ENCODE measurements around the gene PHGDH.

DNA sequence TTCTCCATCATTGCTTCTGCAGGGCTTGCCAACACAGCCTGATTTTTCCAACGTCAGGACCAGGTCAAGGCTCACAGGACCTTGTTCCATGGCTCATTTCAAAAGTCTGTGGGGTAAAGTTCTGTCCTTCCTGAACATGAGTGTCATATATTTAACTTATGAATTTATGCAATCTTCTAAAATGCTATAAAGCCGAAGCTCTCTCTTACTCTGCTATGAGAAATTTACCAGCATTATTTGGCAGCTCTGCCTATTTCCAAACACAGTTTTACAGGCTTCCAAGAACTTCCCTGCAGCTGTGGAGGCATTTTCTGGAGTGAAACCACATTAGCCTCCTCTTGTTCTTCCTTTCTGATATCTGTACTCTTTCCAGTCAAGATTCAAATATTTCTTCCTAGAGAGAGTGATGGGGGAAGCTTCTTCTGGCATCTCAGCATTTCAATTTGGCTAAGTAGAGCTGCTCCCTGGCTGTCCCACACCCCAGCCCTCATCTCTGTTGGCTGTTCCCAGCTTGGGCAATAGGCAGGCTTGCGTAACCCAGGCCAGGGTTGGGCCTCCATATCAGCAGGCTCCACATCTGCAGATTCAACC is 72.6 kb downstream of the PHGDH start:
- TF ChIP-seq EZH2 (IDR thresholded peaks at IDR 0.05; ENCODE audit: insufficient read depth, poor library complexity, severe bottlenecking) (no peak), EZH2phosphoT487 (IDR thresholded peaks at IDR 0.05; ENCODE audit: insufficient read depth, low read depth) (no peak)

All from GM23248 (cell line).